Measurements from ENCODE around the gene ADCY1.

ADCY1 gene

GRCh38 chr7:45606931-45607330 lies 32.8 kb downstream of the ADCY1 start:
- Histone ChIP-seq H3K27ac (ENCODE audit: low read depth, low read length, severe bottlenecking) (no peak overlapping the region), H3K4me1 (ENCODE audit: control insufficient read depth, insufficient read depth, low read length, poor library complexity, severe bottlenecking) (no peaks in the 10 kb centered on the region), H3K36me3 (ENCODE audit: control insufficient read depth, insufficient read depth, low read length) (no peaks in the 10 kb centered on the region), H3K4me3 (ENCODE audit: extremely low read depth, insufficient read depth, low read length, poor library complexity, severe bottlenecking) (no peak overlapping the region), H3K9me3 (ENCODE audit: control insufficient read depth, low read length) (no peaks in the 10 kb centered on the region)
- 90 to 92% methylated on average over 4 to 6 of the region's 7 CpGs for WGBS, 2 experiments (ENCODE audit: insufficient coverage in 2 of 2)

- no peak overlapping the region for H3K27ac ChIP-seq (ENCODE audit: low read depth, low read length, severe bottlenecking)
- H3K9me3 ChIP-seq (ENCODE audit: control insufficient read depth, low read length): no peaks in the 10 kb centered on the region
- H3K4me1 ChIP-seq (ENCODE audit: control insufficient read depth, insufficient read depth, low read length, poor library complexity, severe bottlenecking): no peaks in the 10 kb centered on the region
- no peaks in the 10 kb centered on the region for H3K36me3 ChIP-seq (ENCODE audit: control insufficient read depth, insufficient read depth, low read length)
- no peak overlapping the region for H3K4me3 ChIP-seq (ENCODE audit: extremely low read depth, insufficient read depth, low read length, poor library complexity, severe bottlenecking)
- WGBS, 2 experiments (ENCODE audit: insufficient coverage in 2 of 2): 92 to 94% methylated on average over 11 to 13 of the region's 16 CpGs
These were observed 35.0 kb downstream of the ADCY1 start for GRCh38 chr7:45609180-45609579.

- Histone ChIP-seq H3K36me3 (ENCODE audit: control insufficient read depth, insufficient read depth, low read length) (no peaks in the 10 kb centered on the region), H3K4me3 (ENCODE audit: extremely low read depth, insufficient read depth, low read length, poor library complexity, severe bottlenecking) (no peak overlapping the region), H3K4me1 (ENCODE audit: control insufficient read depth, insufficient read depth, low read length, poor library complexity, severe bottlenecking) (no peaks in the 10 kb centered on the region), H3K9me3 (ENCODE audit: control insufficient read depth, low read length) (no peaks in the 10 kb centered on the region), H3K27ac (ENCODE audit: low read depth, low read length, severe bottlenecking) (no peak overlapping the region)
- 96 to 97% methylated on average over 4 to 9 of the region's 10 CpGs for WGBS, 2 experiments (ENCODE audit: insufficient coverage in 2 of 2)
These were observed 35.9 kb downstream of the ADCY1 start for GRCh38 chr7:45610019-45610418.

DNA sequence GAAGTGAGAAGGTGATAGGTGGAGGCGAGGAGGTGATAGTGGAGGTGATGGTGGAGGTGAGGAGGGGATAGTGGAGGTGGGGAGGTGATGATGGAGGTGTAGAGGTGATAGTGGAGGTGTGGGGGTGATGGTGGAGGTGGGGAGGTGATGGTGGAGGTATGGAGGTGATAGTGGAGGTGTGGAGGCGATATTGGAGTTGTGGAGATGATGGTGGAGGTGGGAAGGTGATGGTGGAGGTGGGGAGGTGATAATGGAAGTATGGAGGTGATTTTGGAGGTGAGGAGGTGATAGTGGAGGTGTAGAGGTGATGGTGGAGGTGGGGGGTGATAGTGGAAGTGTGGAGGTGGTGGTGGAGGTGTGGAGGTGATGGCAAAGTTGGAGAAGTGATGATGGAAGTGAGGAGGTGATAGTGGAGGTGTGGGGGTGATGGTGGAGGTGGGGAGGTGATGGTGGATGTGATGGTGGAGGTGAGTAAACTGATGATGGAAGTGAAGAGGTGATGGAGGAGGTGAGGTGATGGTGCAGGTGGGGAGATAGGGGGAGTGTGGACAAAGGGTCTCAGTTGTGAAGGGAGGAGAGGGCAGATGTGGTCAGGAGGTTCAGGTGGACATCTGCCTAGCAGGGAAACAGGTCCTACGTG lies 36.6 kb downstream of the ADCY1 start:
- no peak overlapping the region for H3K27ac ChIP-seq (ENCODE audit: low read depth, low read length, severe bottlenecking)
- no peaks in the 10 kb centered on the region for H3K36me3 ChIP-seq (ENCODE audit: control insufficient read depth, insufficient read depth, low read length)
- 20 to 67% methylated on average over 1 to 2 of the region's 3 CpGs for WGBS, 2 experiments (ENCODE audit: insufficient coverage in 2 of 2)
- H3K4me1 ChIP-seq (ENCODE audit: control insufficient read depth, insufficient read depth, low read length, poor library complexity, severe bottlenecking): no peaks in the 10 kb centered on the region
- H3K9me3 ChIP-seq (ENCODE audit: control insufficient read depth, low read length): no peaks in the 10 kb centered on the region
- H3K4me3 ChIP-seq (ENCODE audit: extremely low read depth, insufficient read depth, low read length, poor library complexity, severe bottlenecking): no peak overlapping the region

GRCh38 chr7:45617166-45617565 lies 43.0 kb downstream of the ADCY1 start:
- H3K4me1 ChIP-seq (ENCODE audit: control insufficient read depth, insufficient read depth, low read length, poor library complexity, severe bottlenecking): no peaks in the 10 kb centered on the region
- no peaks in the 10 kb centered on the region for H3K9me3 ChIP-seq (ENCODE audit: control insufficient read depth, low read length)
- 64 to 90% methylated on average over 2 to 3 of the region's 3 CpGs for WGBS, 2 experiments (ENCODE audit: insufficient coverage in 2 of 2)
- H3K27ac ChIP-seq (ENCODE audit: low read depth, low read length, severe bottlenecking): no peak overlapping the region
- H3K4me3 ChIP-seq (ENCODE audit: extremely low read depth, insufficient read depth, low read length, poor library complexity, severe bottlenecking): no peak overlapping the region
- no peaks in the 10 kb centered on the region for H3K36me3 ChIP-seq (ENCODE audit: control insufficient read depth, insufficient read depth, low read length)

DNA sequence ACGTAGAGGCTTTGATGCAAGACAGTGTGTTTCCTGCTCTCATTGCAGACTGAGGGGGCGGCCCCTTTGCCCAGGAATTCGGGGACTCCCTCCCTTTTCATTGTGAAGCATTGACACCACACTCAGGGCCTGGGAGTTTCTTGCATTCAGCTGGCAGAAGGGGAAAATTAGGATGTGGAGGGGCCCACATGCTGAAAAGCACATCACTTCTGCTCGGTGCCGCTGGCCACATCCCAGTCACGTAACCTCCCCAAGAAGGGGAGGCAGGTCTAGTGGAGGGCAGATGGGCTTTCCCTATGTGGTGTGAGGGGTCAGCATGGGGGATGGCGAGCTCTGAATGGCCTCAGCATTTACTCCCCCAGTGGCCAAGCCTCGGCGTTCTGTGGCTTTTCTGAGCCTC lies 47.9 kb downstream of the ADCY1 start:
- WGBS, 2 experiments (ENCODE audit: insufficient coverage in 2 of 2): 94 to 96% methylated on average over 6 to 8 of the region's 9 CpGs
- no peak overlapping the region for H3K27ac ChIP-seq (ENCODE audit: low read depth, low read length, severe bottlenecking)

GRCh38 chr7:45623157-45623556 lies 49.0 kb downstream of the ADCY1 start:
- WGBS, 2 experiments (ENCODE audit: insufficient coverage in 2 of 2): 88 to 89% methylated on average over 6 to 7 of the region's 7 CpGs
- H3K9me3 ChIP-seq (ENCODE audit: control insufficient read depth, low read length): no peaks in the 10 kb centered on the region
- no peaks in the 10 kb centered on the region for H3K4me1 ChIP-seq (ENCODE audit: control insufficient read depth, insufficient read depth, low read length, poor library complexity, severe bottlenecking)
- H3K27ac ChIP-seq (ENCODE audit: low read depth, low read length, severe bottlenecking): no peak overlapping the region
- H3K4me3 ChIP-seq (ENCODE audit: extremely low read depth, insufficient read depth, low read length, poor library complexity, severe bottlenecking): no peak overlapping the region
- no peaks in the 10 kb centered on the region for H3K36me3 ChIP-seq (ENCODE audit: control insufficient read depth, insufficient read depth, low read length)

More for the DNA sequence above, 47.9 kb downstream of the ADCY1 start:
- Histone ChIP-seq H3K4me3 (ENCODE audit: extremely low read depth, insufficient read depth, low read length, poor library complexity, severe bottlenecking) (no peak overlapping the region), H3K4me1 (ENCODE audit: control insufficient read depth, insufficient read depth, low read length, poor library complexity, severe bottlenecking) (no peaks in the 10 kb centered on the region), H3K9me3 (ENCODE audit: control insufficient read depth, low read length) (no peaks in the 10 kb centered on the region), H3K36me3 (ENCODE audit: control insufficient read depth, insufficient read depth, low read length) (no peaks in the 10 kb centered on the region)

DNA sequence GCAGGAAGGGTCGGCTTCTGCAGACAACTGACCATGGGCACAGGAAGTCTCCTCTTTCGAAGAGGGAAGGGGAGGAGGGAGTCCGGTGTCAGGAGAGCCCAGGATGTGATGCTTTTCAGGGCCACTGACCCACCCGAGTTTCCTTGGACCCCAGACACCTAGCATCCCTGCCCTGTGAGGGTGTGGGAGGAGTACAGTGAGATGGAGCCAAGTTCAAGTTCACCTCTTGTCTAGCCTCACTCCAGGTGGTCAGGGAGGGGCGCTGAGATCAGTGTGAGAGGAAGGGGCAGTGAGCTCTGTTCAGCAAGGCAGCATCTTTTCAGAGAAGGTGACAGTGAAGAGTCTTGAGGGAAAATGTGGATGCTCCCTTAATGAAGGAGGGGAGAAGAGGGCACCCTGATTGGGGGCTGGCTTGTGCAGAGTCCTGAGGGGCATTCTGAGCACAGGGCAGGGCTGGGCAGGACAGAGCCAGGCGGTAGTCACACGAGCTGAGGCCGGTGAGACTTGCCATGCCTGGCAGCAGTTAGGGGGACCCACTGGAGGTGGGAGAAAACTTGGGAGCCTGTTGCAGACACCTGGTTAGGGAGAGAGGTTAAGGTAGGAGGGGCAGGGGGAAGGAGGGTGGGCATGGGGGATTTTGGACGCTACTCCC lies 49.7 kb downstream of the ADCY1 start:
- H3K4me3 ChIP-seq (ENCODE audit: extremely low read depth, insufficient read depth, low read length, poor library complexity, severe bottlenecking): no peak overlapping the region
- no peaks in the 10 kb centered on the region for H3K4me1 ChIP-seq (ENCODE audit: control insufficient read depth, insufficient read depth, low read length, poor library complexity, severe bottlenecking)
- H3K36me3 ChIP-seq (ENCODE audit: control insufficient read depth, insufficient read depth, low read length): no peaks in the 10 kb centered on the region
- no peaks in the 10 kb centered on the region for H3K9me3 ChIP-seq (ENCODE audit: control insufficient read depth, low read length)
- 80% methylated on average over 5 to 6 of the region's 9 CpGs for WGBS, 2 experiments (ENCODE audit: insufficient coverage in 2 of 2)
- no peak overlapping the region for H3K27ac ChIP-seq (ENCODE audit: low read depth, low read length, severe bottlenecking)

- H3K27ac ChIP-seq (ENCODE audit: low read depth, low read length, severe bottlenecking): no peak overlapping the region
- no peak overlapping the region for H3K4me3 ChIP-seq (ENCODE audit: extremely low read depth, insufficient read depth, low read length, poor library complexity, severe bottlenecking)
- no peaks in the 10 kb centered on the region for H3K9me3 ChIP-seq (ENCODE audit: control insufficient read depth, low read length)
These were observed 50.2 kb downstream of the ADCY1 start for GRCh38 chr7:45624392-45624760.

DNA sequence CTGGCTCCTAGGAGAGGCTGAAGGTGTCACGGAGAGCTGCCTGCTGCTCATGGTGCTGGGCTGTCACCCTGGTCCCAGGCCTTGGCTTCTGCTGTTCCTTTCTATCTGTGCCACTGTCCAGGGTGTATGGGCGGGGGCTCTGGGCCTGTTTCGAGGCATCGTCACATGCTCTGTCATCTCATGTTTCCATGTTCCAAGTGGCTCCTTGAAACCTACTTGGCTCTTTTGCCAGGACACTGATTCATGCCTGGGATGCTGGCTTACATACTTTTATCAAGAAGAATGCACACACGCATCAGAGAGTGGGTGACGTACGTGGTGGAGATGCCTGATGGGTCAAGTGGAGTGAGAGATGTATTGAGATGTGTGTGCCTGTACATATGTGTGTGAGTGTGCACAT lies 50.9 kb downstream of the ADCY1 start:
- no peaks in the 10 kb centered on the region for H3K4me1 ChIP-seq (ENCODE audit: control insufficient read depth, insufficient read depth, low read length, poor library complexity, severe bottlenecking)
- H3K4me3 ChIP-seq (ENCODE audit: extremely low read depth, insufficient read depth, low read length, poor library complexity, severe bottlenecking): no peak overlapping the region
- H3K9me3 ChIP-seq (ENCODE audit: control insufficient read depth, low read length): no peaks in the 10 kb centered on the region
- 95% methylated on average over 7 of the region's 7 CpGs for WGBS, 2 experiments (ENCODE audit: insufficient coverage in 2 of 2)
- no peaks in the 10 kb centered on the region for H3K36me3 ChIP-seq (ENCODE audit: control insufficient read depth, insufficient read depth, low read length)
- H3K27ac ChIP-seq (ENCODE audit: low read depth, low read length, severe bottlenecking): no peak overlapping the region

More at GRCh38 chr7:45624392-45624760, 50.2 kb downstream of the ADCY1 start:
- no peaks in the 10 kb centered on the region for H3K4me1 ChIP-seq (ENCODE audit: control insufficient read depth, insufficient read depth, low read length, poor library complexity, severe bottlenecking)
- no peaks in the 10 kb centered on the region for H3K36me3 ChIP-seq (ENCODE audit: control insufficient read depth, insufficient read depth, low read length)

GRCh38 chr7:45625714-45626440 lies 51.7 kb downstream of the ADCY1 start:
- Histone ChIP-seq H3K4me3 (ENCODE audit: extremely low read depth, insufficient read depth, low read length, poor library complexity, severe bottlenecking) (no peak overlapping the region), H3K4me1 (ENCODE audit: control insufficient read depth, insufficient read depth, low read length, poor library complexity, severe bottlenecking) (no peaks in the 10 kb centered on the region), H3K9me3 (ENCODE audit: control insufficient read depth, low read length) (no peaks in the 10 kb centered on the region), H3K27ac (ENCODE audit: low read depth, low read length, severe bottlenecking) (no peak overlapping the region), H3K36me3 (ENCODE audit: control insufficient read depth, insufficient read depth, low read length) (no peaks in the 10 kb centered on the region)
- WGBS, 2 experiments (ENCODE audit: insufficient coverage in 2 of 2): 93% methylated on average over 11 to 13 of the region's 13 CpGs

Data from mesodermal cell (in vitro differentiated cells).